ENCODE data around the gene STAP2.
"Not testable (repeated sequence)": the region's sequence is repeated elsewhere in the genome, so short reads cannot be mapped to it uniquely, and the experiment has no call there.

DNA sequence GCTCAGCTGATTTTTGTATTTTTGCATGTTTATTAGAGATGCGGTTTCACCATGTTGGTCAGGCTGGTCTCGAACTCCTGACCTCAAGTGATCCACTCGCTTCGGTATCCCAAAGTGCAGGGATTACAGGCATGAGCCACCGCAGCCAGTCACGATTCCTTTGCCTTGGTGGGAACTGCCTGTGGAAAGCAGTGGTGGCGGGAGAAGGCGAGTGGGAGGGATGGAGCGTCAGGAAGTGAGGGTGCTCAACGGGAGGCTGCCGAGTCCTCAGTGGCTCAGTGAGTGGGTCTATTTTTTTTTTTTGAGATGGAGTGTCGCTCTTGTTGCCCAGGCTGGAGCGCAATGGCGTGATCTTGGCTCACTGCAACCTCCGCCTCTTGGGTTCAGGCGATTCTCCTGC is 10.6 kb upstream of the STAP2 start:
- TF ChIP-seq ZFP30 (CRISPR knock-in tag; IDR thresholded peaks at IDR 0.05); BACH2 (CRISPR knock-in tag; IDR thresholded peaks at IDR 0.05; ENCODE audit: borderline replicate concordance); ARNTL (CRISPR knock-in tag; IDR thresholded peaks at IDR 0.05; ENCODE audit: borderline replicate concordance, low read depth); SNAI2 (CRISPR knock-in tag; IDR thresholded peaks at IDR 0.05); TOX (CRISPR knock-in tag; IDR thresholded peaks at IDR 0.05; ENCODE audit: borderline replicate concordance); GLIS3 (CRISPR knock-in tag; IDR thresholded peaks at IDR 0.05): not testable (repeated sequence)
- TF ChIP-seq, protein P1, sequence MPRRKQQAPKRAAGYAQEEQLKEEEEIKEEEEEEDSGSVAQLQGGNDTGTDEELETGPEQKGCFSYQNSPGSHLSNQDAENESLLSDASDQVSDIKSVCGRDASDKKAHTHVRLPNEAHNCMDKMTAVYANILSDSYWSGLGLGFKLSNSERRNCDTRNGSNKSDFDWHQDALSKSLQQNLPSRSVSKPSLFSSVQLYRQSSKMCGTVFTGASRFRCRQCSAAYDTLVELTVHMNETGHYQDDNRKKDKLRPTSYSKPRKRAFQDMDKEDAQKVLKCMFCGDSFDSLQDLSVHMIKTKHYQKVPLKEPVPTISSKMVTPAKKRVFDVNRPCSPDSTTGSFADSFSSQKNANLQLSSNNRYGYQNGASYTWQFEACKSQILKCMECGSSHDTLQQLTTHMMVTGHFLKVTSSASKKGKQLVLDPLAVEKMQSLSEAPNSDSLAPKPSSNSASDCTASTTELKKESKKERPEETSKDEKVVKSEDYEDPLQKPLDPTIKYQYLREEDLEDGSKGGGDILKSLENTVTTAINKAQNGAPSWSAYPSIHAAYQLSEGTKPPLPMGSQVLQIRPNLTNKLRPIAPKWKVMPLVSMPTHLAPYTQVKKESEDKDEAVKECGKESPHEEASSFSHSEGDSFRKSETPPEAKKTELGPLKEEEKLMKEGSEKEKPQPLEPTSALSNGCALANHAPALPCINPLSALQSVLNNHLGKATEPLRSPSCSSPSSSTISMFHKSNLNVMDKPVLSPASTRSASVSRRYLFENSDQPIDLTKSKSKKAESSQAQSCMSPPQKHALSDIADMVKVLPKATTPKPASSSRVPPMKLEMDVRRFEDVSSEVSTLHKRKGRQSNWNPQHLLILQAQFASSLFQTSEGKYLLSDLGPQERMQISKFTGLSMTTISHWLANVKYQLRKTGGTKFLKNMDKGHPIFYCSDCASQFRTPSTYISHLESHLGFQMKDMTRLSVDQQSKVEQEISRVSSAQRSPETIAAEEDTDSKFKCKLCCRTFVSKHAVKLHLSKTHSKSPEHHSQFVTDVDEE (CRISPR knock-in tag; IDR thresholded peaks at IDR 0.05), result not testable (repeated sequence)
- TF ChIP-seq, protein P2, sequence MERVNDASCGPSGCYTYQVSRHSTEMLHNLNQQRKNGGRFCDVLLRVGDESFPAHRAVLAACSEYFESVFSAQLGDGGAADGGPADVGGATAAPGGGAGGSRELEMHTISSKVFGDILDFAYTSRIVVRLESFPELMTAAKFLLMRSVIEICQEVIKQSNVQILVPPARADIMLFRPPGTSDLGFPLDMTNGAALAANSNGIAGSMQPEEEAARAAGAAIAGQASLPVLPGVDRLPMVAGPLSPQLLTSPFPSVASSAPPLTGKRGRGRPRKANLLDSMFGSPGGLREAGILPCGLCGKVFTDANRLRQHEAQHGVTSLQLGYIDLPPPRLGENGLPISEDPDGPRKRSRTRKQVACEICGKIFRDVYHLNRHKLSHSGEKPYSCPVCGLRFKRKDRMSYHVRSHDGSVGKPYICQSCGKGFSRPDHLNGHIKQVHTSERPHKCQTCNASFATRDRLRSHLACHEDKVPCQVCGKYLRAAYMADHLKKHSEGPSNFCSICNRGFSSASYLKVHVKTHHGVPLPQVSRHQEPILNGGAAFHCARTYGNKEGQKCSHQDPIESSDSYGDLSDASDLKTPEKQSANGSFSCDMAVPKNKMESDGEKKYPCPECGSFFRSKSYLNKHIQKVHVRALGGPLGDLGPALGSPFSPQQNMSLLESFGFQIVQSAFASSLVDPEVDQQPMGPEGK (CRISPR knock-in tag; IDR thresholded peaks at IDR 0.05; ENCODE audit: borderline replicate concordance), result not testable (repeated sequence)
- TF ChIP-seq, protein P3, sequence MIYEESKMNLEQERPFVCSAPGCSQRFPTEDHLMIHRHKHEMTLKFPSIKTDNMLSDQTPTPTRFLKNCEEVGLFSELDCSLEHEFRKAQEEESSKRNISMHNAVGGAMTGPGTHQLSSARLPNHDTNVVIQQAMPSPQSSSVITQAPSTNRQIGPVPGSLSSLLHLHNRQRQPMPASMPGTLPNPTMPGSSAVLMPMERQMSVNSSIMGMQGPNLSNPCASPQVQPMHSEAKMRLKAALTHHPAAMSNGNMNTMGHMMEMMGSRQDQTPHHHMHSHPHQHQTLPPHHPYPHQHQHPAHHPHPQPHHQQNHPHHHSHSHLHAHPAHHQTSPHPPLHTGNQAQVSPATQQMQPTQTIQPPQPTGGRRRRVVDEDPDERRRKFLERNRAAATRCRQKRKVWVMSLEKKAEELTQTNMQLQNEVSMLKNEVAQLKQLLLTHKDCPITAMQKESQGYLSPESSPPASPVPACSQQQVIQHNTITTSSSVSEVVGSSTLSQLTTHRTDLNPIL (CRISPR knock-in tag; IDR thresholded peaks at IDR 0.05; ENCODE audit: low read depth), result not testable (repeated sequence)

All from SK-N-SH treated with all-trans-retinoic acid at 6 μM for 48 hours (cell line).